GM19438 (cell line): ENCODE data around the gene NARF.
A peak's percentile ranks its signal among the peaks of the same experiment; 100 is the strongest.
"Not testable (repeated sequence)": the region's sequence is repeated elsewhere in the genome, so short reads cannot be mapped to it uniquely, and the experiment has no call there.

Experiments used
- ATAC-seq: cut with Tn5 transposase; IDR thresholded peaks from one replicate; pipeline ENCODE4 v1.9.1; 2021; ENCODE audit warnings: low read depth; ENCODE audit not compliant: unreplicated experiment

Gene NARF

GRCh38 chr17:82458179-82458884, at the start of gene NARF:
NARF (plus strand) TSS chr17:82458741; CDS start chr17:82458804, 63 bp downstream.
- ATAC-seq = peak; percentile 96

- ATAC-seq = no peak
Measured at GRCh38 chr17:82408938-82409318, 49.6 kb upstream of the NARF start.

GRCh38 chr17:82410014-82410716, 48.4 kb upstream of the NARF start:
- no peak for ATAC-seq

- ATAC-seq = no peak
Measured at GRCh38 chr17:82411396-82412053, 47.0 kb upstream of the NARF start.

- ATAC-seq = not testable (repeated sequence)
Measured at GRCh38 chr17:82412081-82412480, 46.5 kb upstream of the NARF start.

- no peak for ATAC-seq
Measured at GRCh38 chr17:82412535-82413520, 45.7 kb upstream of the NARF start.

GRCh38 chr17:82414548-82415281, 43.8 kb upstream of the NARF start:
- ATAC-seq = no peak

GRCh38 chr17:82415336-82415735, 43.2 kb upstream of the NARF start:
- no peak for ATAC-seq

GRCh38 chr17:82415786-82416185, 42.8 kb upstream of the NARF start:
- no peak for ATAC-seq

- ATAC-seq = no peak
Measured at GRCh38 chr17:82416264-82416663, 42.3 kb upstream of the NARF start.

- no peak for ATAC-seq
Measured at GRCh38 chr17:82416771-82417170, 41.8 kb upstream of the NARF start.

GRCh38 chr17:82418001-82418986, 40.2 kb upstream of the NARF start, which contains the start of the genes HEXD and OGFOD3:
HEXD (plus strand) TSS chr17:82418347; CDS start chr17:82419800, 1,453 bp downstream.
OGFOD3 (minus strand) TSS chr17:82418586; CDS start chr17:82418485, 101 bp downstream.
- ATAC-seq = peak; percentile 87

GRCh38 chr17:82419540-82419939, 39.0 kb upstream of the NARF start:
- ATAC-seq = no peak

- no peak for ATAC-seq
Measured at GRCh38 chr17:82424001-82424862, 34.3 kb upstream of the NARF start.

- ATAC-seq = no peak
Measured at GRCh38 chr17:82424863-82425159, 33.7 kb upstream of the NARF start.

- no peak for ATAC-seq
Measured at GRCh38 chr17:82428546-82428945, 30.0 kb upstream of the NARF start.

GRCh38 chr17:82429824-82430223, 28.7 kb upstream of the NARF start:
- no peak for ATAC-seq

- ATAC-seq = no peak
Measured at GRCh38 chr17:82432017-82432416, 26.5 kb upstream of the NARF start.
